Activated CD8-positive, alpha-beta memory T cell treated with anti-CD3 and anti-CD28 coated beads for 1 hour (primary cell): ENCODE results near the gene EYA2.

Experiments used
- DNase-seq, 2 donors: peaks; one replicate each; pipeline ENCODE4 v3.0.0-alpha.2; 2020; ENCODE audit warnings: low read depth in 1 of 2; ENCODE audit errors: extremely low read depth in 1 of 2

EYA2 gene

GRCh38 chr20:47129306-47129705 is 234.7 kb downstream of the EYA2 start:
- DNase-seq, result no peak

- DNase-seq, result no peak
Observed at GRCh38 chr20:47133809-47134456, 239.3 kb downstream of the EYA2 start.

- no peak for DNase-seq
Observed at GRCh38 chr20:47136782-47137181, 242.1 kb downstream of the EYA2 start.

- DNase-seq, result no peak
Observed at GRCh38 chr20:47137231-47137870, 242.7 kb downstream of the EYA2 start.

- DNase-seq, result no peak
Observed at GRCh38 chr20:47139934-47140535, 245.4 kb downstream of the EYA2 start.

GRCh38 chr20:47141350-47141921 is 246.8 kb downstream of the EYA2 start:
- no peak for DNase-seq

- no peak for DNase-seq
Observed at GRCh38 chr20:47141941-47142773, 247.5 kb downstream of the EYA2 start.

GRCh38 chr20:47142774-47143170 is 248.1 kb downstream of the EYA2 start:
- no peak for DNase-seq

GRCh38 chr20:47143657-47144056 is 249.0 kb downstream of the EYA2 start:
- DNase-seq, result no peak

GRCh38 chr20:47144463-47144862 is 249.8 kb downstream of the EYA2 start:
- DNase-seq, result no peak

- DNase-seq, result no peak
Observed at GRCh38 chr20:47146686-47147085, 252.0 kb downstream of the EYA2 start.

- no peak for DNase-seq
Observed at GRCh38 chr20:47148059-47148458, 253.4 kb downstream of the EYA2 start.

GRCh38 chr20:47149939-47150338 is 255.3 kb downstream of the EYA2 start:
- no peak for DNase-seq

- no peak for DNase-seq
Observed at GRCh38 chr20:47150403-47151152, 255.9 kb downstream of the EYA2 start.

- DNase-seq, result no peak
Observed at GRCh38 chr20:47152068-47152467, 257.4 kb downstream of the EYA2 start.

- DNase-seq, result no peak
Observed at GRCh38 chr20:47154089-47154488, 259.4 kb downstream of the EYA2 start.

- no peak for DNase-seq
Observed at GRCh38 chr20:47156301-47157137, 261.9 kb downstream of the EYA2 start.

- no peak for DNase-seq
Observed at GRCh38 chr20:47159166-47159565, 264.5 kb downstream of the EYA2 start.

GRCh38 chr20:47160240-47160639 is 265.6 kb downstream of the EYA2 start:
- no peak for DNase-seq

- no peak for DNase-seq
Observed at GRCh38 chr20:47160992-47161391, 266.3 kb downstream of the EYA2 start.
